ENCODE measurements around the gene HMGCS2.

- no peak for TF ChIP-seq EZH2 (IDR thresholded peaks at IDR 0.05)
- TF ChIP-seq POLR2AphosphoS5 (IDR thresholded peaks at IDR 0.05; ENCODE audit: borderline replicate concordance, low read depth, low read length): no peak
- no peak for TF ChIP-seq FOXP2 (optimal IDR thresholded peaks at IDR 0.05; ENCODE audit: control extremely low read depth, extremely low read length, insufficient read depth)
Measured at GRCh38 chr1:119778886-119779560, 10.3 kb upstream of the HMGCS2 start.

All from SK-N-MC (cell line).